ENCODE data around the gene CPNE8.

CPNE8 gene

GRCh38 chr12:38648813-38649212 is 256.6 kb downstream of the CPNE8 start:
- Histone ChIP-seq H3K79me2 (ENCODE audit: control insufficient read depth, insufficient read depth, low read length, unreplicated experiment) (no peaks in the 10 kb centered on the region), H3K4me1 (ENCODE audit: control insufficient read depth, insufficient read depth, low read length, unreplicated experiment) (no peaks in the 10 kb centered on the region), H3K36me3 (ENCODE audit: insufficient read depth, low read length) (no peaks in the 10 kb centered on the region), H3K4me3 (ENCODE audit: low read depth, low read length) (no peak overlapping the region), H3K27ac (ENCODE audit: low read depth, low read length) (no peak overlapping the region), H3K27me3 (ENCODE audit: insufficient read depth, low read length) (no peaks in the 10 kb centered on the region), H2AFZ (ENCODE audit: low read length, unreplicated experiment) (no peak overlapping the region)

- no peaks in the 10 kb centered on the region for H3K79me2 ChIP-seq (ENCODE audit: control insufficient read depth, insufficient read depth, low read length, unreplicated experiment)
- no peaks in the 10 kb centered on the region for H3K27me3 ChIP-seq (ENCODE audit: insufficient read depth, low read length)
- H2AFZ ChIP-seq (ENCODE audit: low read length, unreplicated experiment): no peak overlapping the region
- no peaks in the 10 kb centered on the region for H3K4me1 ChIP-seq (ENCODE audit: control insufficient read depth, insufficient read depth, low read length, unreplicated experiment)
- no peak overlapping the region for H3K4me3 ChIP-seq (ENCODE audit: low read depth, low read length)
- H3K27ac ChIP-seq (ENCODE audit: low read depth, low read length): no peak overlapping the region
- no peaks in the 10 kb centered on the region for H3K36me3 ChIP-seq (ENCODE audit: insufficient read depth, low read length)
These were observed 259.2 kb downstream of the CPNE8 start for GRCh38 chr12:38646146-38646545.

DNA sequence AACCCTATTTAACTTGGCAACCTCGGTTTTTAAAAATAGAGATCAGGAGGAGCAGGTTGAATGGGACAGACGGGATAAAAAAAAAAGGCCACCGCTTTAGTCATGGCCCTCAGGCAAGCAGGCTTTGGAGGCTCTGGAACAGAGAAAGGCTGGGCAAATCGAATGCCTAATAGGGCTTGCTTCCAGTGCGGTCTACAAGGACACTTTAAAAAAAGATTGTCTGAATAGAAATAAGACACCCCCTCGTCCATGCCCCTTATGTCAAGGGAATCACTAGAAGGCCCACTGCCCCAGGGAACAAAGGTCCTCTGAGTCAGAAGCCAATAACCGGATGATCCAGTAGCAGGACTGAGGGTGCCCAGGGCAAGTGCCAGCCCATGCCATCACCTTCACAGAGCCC is 265.8 kb downstream of the CPNE8 start:
- Histone ChIP-seq H3K4me1 (ENCODE audit: control insufficient read depth, insufficient read depth, low read length, unreplicated experiment) (no peaks in the 10 kb centered on the region), H3K27me3 (ENCODE audit: insufficient read depth, low read length) (no peaks in the 10 kb centered on the region), H3K27ac (ENCODE audit: low read depth, low read length) (no peak overlapping the region), H2AFZ (ENCODE audit: low read length, unreplicated experiment) (no peak overlapping the region), H3K79me2 (ENCODE audit: control insufficient read depth, insufficient read depth, low read length, unreplicated experiment) (no peaks in the 10 kb centered on the region), H3K36me3 (ENCODE audit: insufficient read depth, low read length) (no peaks in the 10 kb centered on the region), H3K4me3 (ENCODE audit: low read depth, low read length) (no peak overlapping the region)

- Histone ChIP-seq H3K4me1 (ENCODE audit: control insufficient read depth, insufficient read depth, low read length, unreplicated experiment) (no peaks in the 10 kb centered on the region), H3K27ac (ENCODE audit: low read depth, low read length) (no peak overlapping the region), H3K27me3 (ENCODE audit: insufficient read depth, low read length) (peaks cover 1% of the 10 kb centered on the region; the same call in 1 of the 2 replicates), H2AFZ (ENCODE audit: low read length, unreplicated experiment) (no peak overlapping the region), H3K4me3 (ENCODE audit: low read depth, low read length) (no peak overlapping the region), H3K36me3 (ENCODE audit: insufficient read depth, low read length) (no peaks in the 10 kb centered on the region), H3K79me2 (ENCODE audit: control insufficient read depth, insufficient read depth, low read length, unreplicated experiment) (no peaks in the 10 kb centered on the region)
These were observed 267.0 kb downstream of the CPNE8 start for GRCh38 chr12:38638401-38638800.

- no peaks in the 10 kb centered on the region for H3K4me1 ChIP-seq (ENCODE audit: control insufficient read depth, insufficient read depth, low read length, unreplicated experiment)
- H2AFZ ChIP-seq (ENCODE audit: low read length, unreplicated experiment): no peak overlapping the region
- no peak overlapping the region for H3K27ac ChIP-seq (ENCODE audit: low read depth, low read length)
- no peak overlapping the region for H3K4me3 ChIP-seq (ENCODE audit: low read depth, low read length)
- peaks cover 8% of the 10 kb centered on the region; the same call in 1 of the 2 replicates for H3K27me3 ChIP-seq (ENCODE audit: insufficient read depth, low read length)
- H3K79me2 ChIP-seq (ENCODE audit: control insufficient read depth, insufficient read depth, low read length, unreplicated experiment): no peaks in the 10 kb centered on the region
- no peaks in the 10 kb centered on the region for H3K36me3 ChIP-seq (ENCODE audit: insufficient read depth, low read length)
These were observed 271.9 kb downstream of the CPNE8 start for GRCh38 chr12:38633511-38633910.

DNA sequence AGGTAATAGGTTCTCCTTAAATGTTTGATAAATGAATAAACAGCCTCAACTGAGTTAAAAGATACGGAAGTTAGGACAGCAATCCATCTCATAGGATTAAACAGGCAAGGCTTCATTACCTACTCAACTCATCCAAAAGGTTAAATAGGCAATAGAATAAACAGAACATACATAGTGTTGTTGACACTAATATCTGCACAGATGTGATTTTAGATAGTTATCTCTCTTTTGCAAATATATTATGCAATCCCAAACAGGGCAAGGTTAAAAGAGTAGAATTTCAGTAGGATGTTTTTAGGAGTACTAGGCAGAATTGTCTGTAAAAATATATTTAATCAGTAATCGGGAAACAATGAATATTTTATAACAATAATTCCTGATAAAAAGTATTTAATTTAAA is 276.3 kb downstream of the CPNE8 start:
- Histone ChIP-seq H3K4me1 (ENCODE audit: control insufficient read depth, insufficient read depth, low read length, unreplicated experiment) (no peaks in the 10 kb centered on the region), H2AFZ (ENCODE audit: low read length, unreplicated experiment) (no peak overlapping the region), H3K27ac (ENCODE audit: low read depth, low read length) (no peak overlapping the region)

DNA sequence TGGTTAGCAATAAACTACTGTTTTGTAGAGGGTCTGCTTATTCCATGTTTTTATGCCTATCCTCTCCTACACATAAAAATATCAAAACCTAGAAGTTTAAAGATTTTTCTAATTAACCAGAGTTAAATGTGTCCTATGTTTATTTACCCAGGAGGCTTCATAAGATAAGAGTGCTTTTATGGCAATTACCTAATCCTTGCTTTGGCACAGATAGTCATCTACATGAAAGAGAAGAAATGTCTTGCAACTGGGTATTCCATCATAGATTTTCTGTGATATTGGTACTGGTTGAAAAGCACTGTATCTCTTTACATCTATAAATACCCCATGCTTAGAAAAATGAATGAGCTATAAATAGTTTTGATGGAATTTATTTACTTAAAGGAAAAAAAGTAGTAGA is 277.1 kb downstream of the CPNE8 start:
- H3K4me3 ChIP-seq (ENCODE audit: low read depth, low read length): no peak overlapping the region
- no peak overlapping the region for H2AFZ ChIP-seq (ENCODE audit: low read length, unreplicated experiment)
- H3K27me3 ChIP-seq (ENCODE audit: insufficient read depth, low read length): peaks cover 11% of the 10 kb centered on the region; the same call in 1 of the 2 replicates
- no peaks in the 10 kb centered on the region for H3K4me1 ChIP-seq (ENCODE audit: control insufficient read depth, insufficient read depth, low read length, unreplicated experiment)
- H3K27ac ChIP-seq (ENCODE audit: low read depth, low read length): no peak overlapping the region
- H3K79me2 ChIP-seq (ENCODE audit: control insufficient read depth, insufficient read depth, low read length, unreplicated experiment): no peaks in the 10 kb centered on the region
- no peaks in the 10 kb centered on the region for H3K36me3 ChIP-seq (ENCODE audit: insufficient read depth, low read length)

More for the DNA sequence above, 276.3 kb downstream of the CPNE8 start:
- Histone ChIP-seq H3K36me3 (ENCODE audit: insufficient read depth, low read length) (no peaks in the 10 kb centered on the region), H3K27me3 (ENCODE audit: insufficient read depth, low read length) (peaks cover 13% of the 10 kb centered on the region; the same call in 1 of the 2 replicates), H3K4me3 (ENCODE audit: low read depth, low read length) (no peak overlapping the region), H3K79me2 (ENCODE audit: control insufficient read depth, insufficient read depth, low read length, unreplicated experiment) (no peaks in the 10 kb centered on the region)

- Histone ChIP-seq H3K27ac (ENCODE audit: low read depth, low read length) (no peak overlapping the region), H3K79me2 (ENCODE audit: control insufficient read depth, insufficient read depth, low read length, unreplicated experiment) (no peaks in the 10 kb centered on the region), H3K4me1 (ENCODE audit: control insufficient read depth, insufficient read depth, low read length, unreplicated experiment) (no peaks in the 10 kb centered on the region), H3K4me3 (ENCODE audit: low read depth, low read length) (no peak overlapping the region), H3K36me3 (ENCODE audit: insufficient read depth, low read length) (no peaks in the 10 kb centered on the region), H3K27me3 (ENCODE audit: insufficient read depth, low read length) (peaks cover 8% of the 10 kb centered on the region; the same call in 1 of the 2 replicates), H2AFZ (ENCODE audit: low read length, unreplicated experiment) (no peak overlapping the region)
These were observed 280.1 kb downstream of the CPNE8 start for GRCh38 chr12:38625306-38625705.

- H3K36me3 ChIP-seq (ENCODE audit: insufficient read depth, low read length): no peaks in the 10 kb centered on the region
- no peak overlapping the region for H3K4me3 ChIP-seq (ENCODE audit: low read depth, low read length)
- no peak overlapping the region for H3K27ac ChIP-seq (ENCODE audit: low read depth, low read length)
- H2AFZ ChIP-seq (ENCODE audit: low read length, unreplicated experiment): no peak overlapping the region
- no peaks in the 10 kb centered on the region for H3K4me1 ChIP-seq (ENCODE audit: control insufficient read depth, insufficient read depth, low read length, unreplicated experiment)
- H3K79me2 ChIP-seq (ENCODE audit: control insufficient read depth, insufficient read depth, low read length, unreplicated experiment): no peaks in the 10 kb centered on the region
- H3K27me3 ChIP-seq (ENCODE audit: insufficient read depth, low read length): peaks cover 5% of the 10 kb centered on the region; the same call in 1 of the 2 replicates
These were observed 291.2 kb downstream of the CPNE8 start for GRCh38 chr12:38614171-38614570.

DNA sequence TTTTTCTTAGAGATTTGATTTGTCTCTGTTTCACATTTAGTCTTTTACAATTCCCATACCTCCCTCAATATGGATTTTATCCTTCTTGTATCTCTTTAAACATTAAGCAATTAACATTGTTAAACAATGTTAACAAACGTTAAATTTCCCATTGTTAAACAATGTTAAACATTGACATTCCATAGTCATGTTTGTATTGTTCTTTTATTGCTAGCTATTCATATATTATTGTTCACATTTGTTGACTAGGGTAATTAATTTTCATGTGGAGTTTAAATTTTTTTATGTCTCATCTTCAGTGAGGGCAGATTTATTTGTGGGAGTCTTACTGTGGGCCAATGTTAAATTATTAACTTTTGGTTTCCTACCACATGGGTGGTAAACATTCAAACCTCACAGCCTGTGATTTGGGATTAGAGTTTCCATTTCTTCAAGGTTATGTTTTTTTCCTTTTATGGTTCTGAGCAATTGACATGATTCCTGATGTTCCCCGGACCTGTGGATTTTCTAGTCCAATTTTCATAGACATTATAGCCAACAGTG is 294.5 kb downstream of the CPNE8 start:
- no peaks in the 10 kb centered on the region for H3K27me3 ChIP-seq (ENCODE audit: insufficient read depth, low read length)
- H3K4me1 ChIP-seq (ENCODE audit: control insufficient read depth, insufficient read depth, low read length, unreplicated experiment): no peaks in the 10 kb centered on the region
- no peak overlapping the region for H3K27ac ChIP-seq (ENCODE audit: low read depth, low read length)
- H3K79me2 ChIP-seq (ENCODE audit: control insufficient read depth, insufficient read depth, low read length, unreplicated experiment): no peaks in the 10 kb centered on the region
- H3K36me3 ChIP-seq (ENCODE audit: insufficient read depth, low read length): no peaks in the 10 kb centered on the region
- H2AFZ ChIP-seq (ENCODE audit: low read length, unreplicated experiment): no peak overlapping the region
- no peak overlapping the region for H3K4me3 ChIP-seq (ENCODE audit: low read depth, low read length)

GRCh38 chr12:38607295-38607694 is 298.1 kb downstream of the CPNE8 start:
- H3K27ac ChIP-seq (ENCODE audit: low read depth, low read length): no peak overlapping the region
- no peak overlapping the region for H3K4me3 ChIP-seq (ENCODE audit: low read depth, low read length)
- no peaks in the 10 kb centered on the region for H3K79me2 ChIP-seq (ENCODE audit: control insufficient read depth, insufficient read depth, low read length, unreplicated experiment)
- no peaks in the 10 kb centered on the region for H3K36me3 ChIP-seq (ENCODE audit: insufficient read depth, low read length)
- H2AFZ ChIP-seq (ENCODE audit: low read length, unreplicated experiment): no peak overlapping the region
- H3K27me3 ChIP-seq (ENCODE audit: insufficient read depth, low read length): no peaks in the 10 kb centered on the region
- no peaks in the 10 kb centered on the region for H3K4me1 ChIP-seq (ENCODE audit: control insufficient read depth, insufficient read depth, low read length, unreplicated experiment)

Measured in ACC112 (cell line).